HG03064 (cell line): ENCODE results near the gene AKR1C3.
"Not testable (repeated sequence)": the region's sequence is repeated elsewhere in the genome, so short reads cannot be mapped to it uniquely, and the experiment has no call there.

Experiments
- ATAC-seq: cut with Tn5 transposase; IDR thresholded peaks from one replicate; pipeline ENCODE4 v1.9.1; 2021; ENCODE audit warnings: low read depth; ENCODE audit not compliant: unreplicated experiment

The AKR1C3 gene

DNA sequence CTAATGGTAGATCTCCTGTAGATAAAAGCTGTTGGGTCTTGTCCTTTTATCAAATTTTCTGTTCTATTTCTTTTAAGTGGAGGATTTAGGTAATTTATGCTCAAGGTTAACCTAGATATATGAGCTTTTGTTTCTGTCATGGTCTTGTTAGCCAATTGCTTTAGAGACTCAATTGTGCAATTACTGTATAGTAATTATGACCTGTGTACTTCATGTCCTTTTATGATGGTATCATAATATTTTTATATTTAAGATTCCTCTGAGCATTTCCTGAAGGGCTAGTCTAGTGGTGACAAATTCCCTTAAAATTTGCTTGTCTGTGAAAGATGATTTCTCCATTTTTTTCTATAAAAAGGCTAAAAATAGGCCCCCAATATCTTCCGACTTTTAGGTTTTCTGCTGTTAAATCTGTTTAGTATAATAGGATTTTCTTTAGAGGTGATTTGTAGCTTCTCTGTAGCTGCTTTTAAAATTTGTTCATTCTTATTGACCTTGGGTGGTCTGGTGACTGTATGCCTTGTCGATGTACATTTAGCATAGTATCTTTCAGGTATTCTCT, 5.4 kb upstream of the AKR1C3 start:
- no peak for ATAC-seq

GRCh38 chr10:5089865-5090264, 4.3 kb upstream of the AKR1C3 start:
- ATAC-seq = no peak

GRCh38 chr10:5090551-5090950, 3.7 kb upstream of the AKR1C3 start:
- no peak for ATAC-seq

GRCh38 chr10:5091196-5091595, 3.0 kb upstream of the AKR1C3 start:
- ATAC-seq = no peak

GRCh38 chr10:5092375-5092774, 1.8 kb upstream of the AKR1C3 start:
- ATAC-seq = no peak

DNA sequence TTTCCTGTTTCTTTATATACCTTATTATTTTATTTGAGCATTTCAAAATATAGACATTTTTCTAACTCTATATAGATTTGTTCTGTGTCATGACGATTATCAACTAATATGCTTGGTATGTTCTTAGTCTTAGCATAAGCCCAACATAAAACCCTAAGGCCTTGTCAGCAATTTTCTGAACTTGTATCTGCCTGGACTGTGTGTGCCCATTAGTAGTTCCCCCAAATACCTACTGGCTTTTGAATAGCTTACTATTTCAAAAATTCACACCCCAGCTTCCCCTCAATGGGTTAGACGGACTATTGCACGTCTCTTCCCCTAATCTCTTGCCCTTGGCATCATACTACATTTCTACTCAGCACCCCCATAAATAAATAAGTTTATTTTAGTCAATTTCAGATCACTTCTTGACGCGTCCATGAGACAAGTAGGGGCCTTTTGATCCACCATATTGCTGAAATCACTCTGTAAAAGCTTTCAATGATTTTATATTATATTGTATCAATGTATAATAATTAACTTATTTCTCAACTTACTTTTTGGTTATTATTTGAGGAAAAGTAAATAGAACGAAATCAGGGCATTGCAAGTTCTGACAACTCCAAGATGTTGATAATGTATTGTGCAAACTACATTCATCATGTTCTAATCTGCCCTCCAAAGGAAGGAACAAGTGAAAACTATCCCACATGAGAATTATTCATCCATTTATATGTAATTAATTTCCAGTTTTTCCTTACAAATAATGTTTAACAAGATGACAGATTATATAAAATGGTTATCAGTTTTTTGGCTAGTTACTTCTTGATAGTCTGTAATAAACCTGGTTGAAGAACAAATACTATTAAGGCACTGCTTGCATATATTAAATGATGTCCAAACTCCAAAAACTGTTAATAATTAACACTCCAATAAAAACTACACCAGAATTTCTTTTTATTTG, 1.1 kb upstream of the AKR1C3 start:
- no peak for ATAC-seq

DNA sequence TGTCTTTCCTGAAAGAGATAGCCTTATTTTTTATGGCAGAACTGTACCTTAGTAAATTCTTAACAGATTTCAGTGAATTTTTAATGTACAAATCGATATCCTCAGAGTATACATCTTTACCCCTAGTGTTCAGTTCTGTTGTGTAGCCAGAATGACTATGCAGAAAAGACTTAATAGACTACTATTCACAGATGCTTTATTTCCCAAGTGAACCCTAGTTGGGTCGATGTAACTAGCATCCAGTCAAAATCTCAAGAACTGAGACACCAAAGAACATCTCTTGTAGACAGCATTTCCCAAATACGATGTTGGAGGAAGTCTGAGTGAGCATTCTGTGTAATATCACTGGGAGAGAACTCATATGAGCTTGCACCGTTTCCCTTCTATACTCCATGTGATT, 1.5 kb downstream of the AKR1C3 start:
- ATAC-seq = no peak

- no peak for ATAC-seq
Observed at GRCh38 chr10:5096108-5096507, 1.9 kb downstream of the AKR1C3 start.

GRCh38 chr10:5102479-5102878, 8.3 kb downstream of the AKR1C3 start:
- not testable (repeated sequence) for ATAC-seq

DNA sequence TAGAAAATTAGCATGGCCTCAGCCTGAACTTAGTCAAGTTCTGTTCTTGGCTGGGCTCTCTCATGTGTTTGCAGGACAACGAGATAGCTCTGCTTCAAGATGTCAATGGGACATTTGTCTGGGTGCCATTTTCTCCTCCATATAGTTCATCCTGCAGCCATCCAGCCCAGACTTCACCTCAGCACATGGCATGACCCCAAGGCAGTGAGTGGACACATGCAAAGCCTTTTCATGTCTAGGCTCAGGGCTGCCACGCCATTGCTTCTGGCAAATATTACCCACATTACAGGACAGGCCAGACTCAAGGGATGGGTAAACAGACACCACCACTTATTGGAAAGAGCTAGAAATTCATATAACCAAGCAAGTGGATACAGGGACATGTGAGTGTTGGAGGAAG, 9.3 kb downstream of the AKR1C3 start:
- ATAC-seq = no peak

DNA sequence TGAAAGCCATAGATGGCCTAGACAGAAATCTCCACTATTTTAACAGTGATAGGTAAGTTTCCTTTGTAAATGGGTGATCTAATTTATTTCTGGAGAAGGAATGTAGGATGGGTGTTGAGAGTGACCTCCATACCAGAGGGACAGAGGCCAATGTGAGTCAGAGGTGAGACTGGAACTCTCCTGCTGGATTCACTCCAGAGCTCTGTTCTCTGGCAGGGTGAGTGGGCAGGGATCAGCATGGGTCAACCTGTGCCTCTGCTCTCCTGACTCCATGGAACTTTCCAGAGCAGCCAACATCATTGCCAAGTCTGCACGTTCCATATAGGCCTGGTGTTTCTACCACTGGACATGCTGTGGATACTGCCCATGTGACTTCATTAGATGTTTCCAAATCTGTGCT, 11.4 kb downstream of the AKR1C3 start:
- ATAC-seq = no peak

- ATAC-seq = no peak
Observed at GRCh38 chr10:5106553-5106952, 12.3 kb downstream of the AKR1C3 start.

- no peak for ATAC-seq
Observed at GRCh38 chr10:5107860-5108526, 13.8 kb downstream of the AKR1C3 start.

- ATAC-seq = no peak
Observed at GRCh38 chr10:5108658-5109416, 14.6 kb downstream of the AKR1C3 start.

DNA sequence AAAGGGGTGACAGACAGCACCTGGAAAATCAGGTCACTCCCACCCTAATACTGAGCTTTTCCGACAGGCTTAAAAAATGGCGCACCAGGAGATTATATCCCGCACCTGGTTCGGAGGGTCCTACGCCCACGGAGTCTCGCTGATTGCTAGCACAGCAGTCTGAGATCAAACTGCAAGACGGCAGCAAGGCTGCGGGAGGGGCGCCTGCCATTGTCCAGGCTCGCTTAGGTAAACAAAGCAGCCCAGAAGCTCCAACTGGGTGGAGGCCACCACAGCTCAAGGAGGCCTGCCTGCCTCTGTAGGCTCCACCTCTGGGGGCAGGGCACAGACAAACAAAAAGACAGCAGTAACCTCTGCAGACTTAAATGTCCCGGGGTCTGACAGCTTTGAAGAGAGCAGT, 15.6 kb downstream of the AKR1C3 start:
- ATAC-seq = not testable (repeated sequence)

DNA sequence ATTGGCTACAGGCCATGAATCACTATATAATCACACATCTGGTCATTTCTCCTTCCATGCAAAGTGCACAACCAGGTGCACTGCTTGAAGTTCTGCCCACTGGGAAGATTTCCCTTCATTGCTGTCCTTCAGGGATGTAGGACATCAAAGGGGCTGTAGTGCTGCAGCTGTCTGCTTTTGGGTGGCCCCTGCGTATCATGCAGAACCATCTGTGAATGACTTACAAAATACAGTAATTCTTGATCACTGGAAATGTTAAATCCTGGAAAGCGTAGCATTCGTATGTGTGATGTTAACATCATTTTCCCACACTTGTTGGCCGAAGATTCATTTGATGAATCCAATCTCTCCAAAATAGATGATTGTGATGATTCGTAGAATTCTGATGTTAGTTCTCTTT, 22.4 kb downstream of the AKR1C3 start:
- ATAC-seq = no peak

DNA sequence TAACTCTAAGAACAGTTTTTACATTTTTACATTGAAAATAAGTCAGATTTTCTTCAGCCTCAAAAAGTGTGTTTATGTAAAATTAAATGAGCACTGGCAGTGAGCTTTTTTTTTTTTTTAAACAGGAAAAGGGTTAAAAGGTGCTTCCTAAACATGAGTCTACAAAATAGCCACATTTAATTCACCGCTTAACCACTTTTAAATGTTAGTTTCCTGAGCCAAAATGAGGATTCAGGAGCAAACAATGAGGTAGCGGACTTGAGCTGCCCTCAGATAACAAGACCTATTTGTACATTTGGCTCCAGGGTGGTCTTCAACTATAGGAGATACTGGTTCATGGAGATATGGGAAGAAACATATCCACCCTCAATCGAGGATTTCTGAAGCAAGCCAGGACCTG, 22.8 kb downstream of the AKR1C3 start:
- no peak for ATAC-seq

- ATAC-seq = not testable (repeated sequence)
Observed at GRCh38 chr10:5119997-5120396, 25.8 kb downstream of the AKR1C3 start.

DNA sequence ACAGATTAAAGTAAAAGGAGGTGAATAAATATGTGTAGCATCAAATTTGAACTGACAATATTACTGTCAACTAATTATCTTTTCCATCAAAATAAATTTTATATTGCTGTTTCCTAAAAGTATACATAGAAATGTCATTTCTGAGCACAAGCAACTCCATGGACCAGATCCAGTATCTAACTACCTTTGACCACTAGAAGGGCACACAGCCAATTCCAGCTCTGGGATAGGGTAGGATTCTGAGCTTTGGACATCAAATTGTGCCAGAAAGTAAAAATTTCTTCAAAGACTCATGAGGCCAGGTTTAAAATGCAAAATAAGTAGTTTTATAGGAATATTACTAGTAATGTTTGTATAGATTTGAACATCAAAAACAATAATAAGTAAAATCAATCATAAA, 29.7 kb downstream of the AKR1C3 start:
- ATAC-seq = no peak

- ATAC-seq = no peak
Observed at GRCh38 chr10:5125315-5126044, 31.3 kb downstream of the AKR1C3 start.
